Effector memory CD8-positive, alpha-beta T cell (primary cell): ENCODE measurements around the gene OR10J4.
"Not testable (repeated sequence)": the region's sequence is repeated elsewhere in the genome, so short reads cannot be mapped to it uniquely, and the experiment has no call there.

Experiments used
- ATAC-seq: fragments of 150-1000 bp; cut with Tn5 transposase; replicated peaks from 2 replicates; pipeline ENCODE4 v1.10.0; 2021; ENCODE audit warnings: mild to moderate bottlenecking, moderate library complexity
- DNase-seq, 3 experiments: peaks; one replicate each; pipeline ENCODE4 v3.0.0; 2021
- H3K27ac Mint-ChIP-seq, 2 donors: one replicate each; pipeline ENCODE4 v1.8.0; 2022; ENCODE audit warnings: mild to moderate bottlenecking in 2 of 2, mixed read lengths in 2 of 2, moderate library complexity in 2 of 2
- H3K27me3 Mint-ChIP-seq, 2 donors: one replicate each; pipeline ENCODE4 v1.8.0; 2022; ENCODE audit warnings: mixed read lengths in 2 of 2
- H3K36me3 Mint-ChIP-seq: one replicate; pipeline ENCODE4 v1.8.0; 2022; ENCODE audit warnings: mild to moderate bottlenecking, moderate library complexity, mixed read lengths; ENCODE audit not compliant: insufficient read depth
- H3K4me1 Mint-ChIP-seq, 2 donors: one replicate each; pipeline ENCODE4 v1.8.0; 2022; ENCODE audit warnings: low read depth in 2 of 2, mixed read lengths in 2 of 2
- H3K4me3 Mint-ChIP-seq, 2 donors: one replicate each; pipeline ENCODE4 v1.8.0; 2022; ENCODE audit warnings: mild to moderate bottlenecking in 2 of 2, mixed read lengths in 2 of 2, moderate library complexity in 2 of 2
- H3K9me3 Mint-ChIP-seq, 2 donors: one replicate each; pipeline ENCODE4 v1.8.0; 2022; ENCODE audit warnings: mixed read lengths in 2 of 2

Gene OR10J4

DNA sequence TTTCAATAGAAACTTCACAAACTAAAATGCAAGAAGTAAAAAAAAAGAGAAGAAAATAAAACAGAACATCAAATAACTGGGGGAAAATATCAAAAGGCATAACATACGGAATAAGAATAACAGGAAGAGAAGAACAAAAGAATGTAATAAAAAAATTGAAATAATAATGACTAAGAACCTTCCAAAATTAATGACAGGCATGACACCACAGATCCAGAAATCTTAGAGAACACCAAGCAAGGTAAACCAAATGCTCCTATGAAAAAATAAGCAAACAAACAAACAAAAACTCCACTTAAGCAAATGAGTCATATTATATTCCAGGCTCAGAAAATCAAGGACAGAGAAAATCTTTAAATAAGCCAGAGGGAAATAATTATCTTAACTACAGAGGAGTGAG, 16.2 kb downstream of the OR10J4 start:
- no peaks in the 10 kb centered on the region for H3K4me1 Mint-ChIP-seq
- ATAC-seq (no peak), DNase-seq (no peak)
- no peaks in the 10 kb centered on the region for H3K9me3 Mint-ChIP-seq
- H3K27ac Mint-ChIP-seq, result no peak overlapping the region
- no peak overlapping the region for H3K4me3 Mint-ChIP-seq
- H3K27me3 Mint-ChIP-seq, result peaks cover 10 to 45% of the 10 kb centered on the region in 2 donors
- no peaks in the 10 kb centered on the region for H3K36me3 Mint-ChIP-seq

DNA sequence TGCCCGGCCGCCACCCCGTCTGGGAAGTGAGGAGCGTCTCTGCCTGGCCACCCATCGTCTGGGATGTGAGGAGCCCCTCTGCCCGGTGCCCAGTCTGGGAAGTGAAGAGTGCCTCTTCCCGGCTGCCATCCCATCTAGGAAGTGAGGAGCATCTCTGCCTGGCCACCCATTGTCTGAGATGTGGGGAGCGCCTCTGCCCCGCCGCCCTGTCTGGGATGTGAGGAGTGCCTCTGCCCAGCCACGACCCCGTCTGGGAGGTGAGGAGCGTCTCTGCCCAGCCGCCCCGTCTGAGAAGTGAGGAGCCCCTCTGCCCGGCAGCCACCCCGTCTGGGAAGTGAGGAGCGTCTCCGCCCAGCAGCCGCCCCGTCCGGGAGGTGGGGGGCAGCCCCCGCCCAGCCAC, 17.6 kb downstream of the OR10J4 start:
- H3K4me1 Mint-ChIP-seq, H3K9me3 Mint-ChIP-seq, H3K36me3 Mint-ChIP-seq, H3K27ac Mint-ChIP-seq, DNase-seq, ATAC-seq, H3K4me3 Mint-ChIP-seq: not testable (repeated sequence)
- H3K27me3 Mint-ChIP-seq, result peaks cover 10 to 45% of the 10 kb centered on the region in 2 donors

DNA sequence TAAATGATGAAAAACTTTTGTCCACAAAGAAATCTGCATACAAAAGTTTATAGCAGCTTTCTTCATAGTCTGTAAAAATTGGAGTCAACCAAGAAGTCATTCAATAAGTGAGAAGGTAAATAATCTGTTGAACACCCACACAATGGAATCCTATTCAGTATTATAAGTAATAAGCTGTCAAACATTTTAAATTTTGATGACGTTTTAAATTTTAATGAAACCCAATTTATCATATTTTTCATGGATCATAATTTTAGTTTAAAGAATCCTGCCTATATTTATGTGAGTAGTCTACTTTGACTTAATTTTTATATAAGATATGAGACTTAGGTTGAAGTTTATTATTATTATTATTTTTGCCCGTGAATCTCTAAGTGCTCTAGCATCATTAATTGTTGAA, 27.5 kb downstream of the OR10J4 start:
- no peak overlapping the region for H3K27ac Mint-ChIP-seq
- H3K9me3 Mint-ChIP-seq, result peaks cover 1 to 8% of the 10 kb centered on the region in 2 donors
- DNase-seq (no peak), ATAC-seq (no peak)
- H3K4me3 Mint-ChIP-seq, result no peak overlapping the region
- H3K4me1 Mint-ChIP-seq, result no peaks in the 10 kb centered on the region
- peaks cover 0 to 9% of the 10 kb centered on the region in 2 donors for H3K27me3 Mint-ChIP-seq
- H3K36me3 Mint-ChIP-seq, result no peaks in the 10 kb centered on the region

DNA sequence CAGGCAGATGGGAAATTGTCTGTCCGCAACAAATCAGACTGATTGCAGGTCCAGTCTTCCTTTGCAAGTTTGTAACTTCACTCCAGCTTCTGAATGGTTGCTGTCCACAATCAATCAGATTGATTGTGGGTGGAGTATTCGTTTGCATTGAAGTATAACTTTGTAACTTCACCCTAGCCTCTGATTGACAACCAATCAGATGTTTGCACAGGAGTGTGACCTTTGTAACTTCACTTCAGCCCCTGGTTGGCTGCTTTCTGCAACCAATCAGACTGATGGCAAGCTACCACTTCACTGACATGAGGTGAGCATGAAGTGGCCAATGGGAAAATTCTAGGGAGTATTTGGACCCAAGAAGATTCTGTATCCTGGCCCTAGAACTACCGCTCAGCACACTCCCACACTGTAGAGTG, 33.2 kb downstream of the OR10J4 start:
- DNase-seq, result no peak
- H3K27ac Mint-ChIP-seq, result no peak overlapping the region
- H3K36me3 Mint-ChIP-seq, result no peaks in the 10 kb centered on the region
- H3K27me3 Mint-ChIP-seq, result peaks cover 24 to 37% of the 10 kb centered on the region in 2 donors
- H3K9me3 Mint-ChIP-seq, result peaks cover 1 to 8% of the 10 kb centered on the region in 2 donors
- H3K4me1 Mint-ChIP-seq, result no peaks in the 10 kb centered on the region
- H3K4me3 Mint-ChIP-seq, result no peak overlapping the region
- no peak for ATAC-seq

DNA sequence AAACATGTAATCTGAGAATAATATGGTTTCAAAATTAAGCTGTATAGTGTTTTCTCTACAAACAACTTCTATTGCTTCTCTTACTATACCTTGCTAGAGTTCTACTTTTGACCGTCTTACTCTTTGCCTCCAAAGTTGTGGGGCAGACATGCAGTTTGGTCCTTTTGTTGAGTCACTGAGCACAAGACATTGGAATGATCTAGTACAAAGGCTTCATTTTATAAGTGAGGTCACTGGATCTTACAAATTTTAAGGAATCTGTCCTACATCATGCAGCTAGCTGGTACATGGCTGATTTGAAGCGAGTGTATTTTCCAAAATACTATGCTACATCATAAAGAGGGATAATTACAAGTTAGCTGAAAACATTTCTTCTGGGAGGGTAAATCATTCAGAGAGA, 36.3 kb downstream of the OR10J4 start:
- H3K36me3 Mint-ChIP-seq, result no peaks in the 10 kb centered on the region
- no peak overlapping the region for H3K4me3 Mint-ChIP-seq
- DNase-seq (no peak), ATAC-seq (no peak)
- peaks cover 42 to 52% of the 10 kb centered on the region in 2 donors for H3K27me3 Mint-ChIP-seq
- H3K27ac Mint-ChIP-seq, result no peak overlapping the region
- peaks cover 0 to 1% of the 10 kb centered on the region in 2 donors for H3K9me3 Mint-ChIP-seq
- no peaks in the 10 kb centered on the region for H3K4me1 Mint-ChIP-seq

DNA sequence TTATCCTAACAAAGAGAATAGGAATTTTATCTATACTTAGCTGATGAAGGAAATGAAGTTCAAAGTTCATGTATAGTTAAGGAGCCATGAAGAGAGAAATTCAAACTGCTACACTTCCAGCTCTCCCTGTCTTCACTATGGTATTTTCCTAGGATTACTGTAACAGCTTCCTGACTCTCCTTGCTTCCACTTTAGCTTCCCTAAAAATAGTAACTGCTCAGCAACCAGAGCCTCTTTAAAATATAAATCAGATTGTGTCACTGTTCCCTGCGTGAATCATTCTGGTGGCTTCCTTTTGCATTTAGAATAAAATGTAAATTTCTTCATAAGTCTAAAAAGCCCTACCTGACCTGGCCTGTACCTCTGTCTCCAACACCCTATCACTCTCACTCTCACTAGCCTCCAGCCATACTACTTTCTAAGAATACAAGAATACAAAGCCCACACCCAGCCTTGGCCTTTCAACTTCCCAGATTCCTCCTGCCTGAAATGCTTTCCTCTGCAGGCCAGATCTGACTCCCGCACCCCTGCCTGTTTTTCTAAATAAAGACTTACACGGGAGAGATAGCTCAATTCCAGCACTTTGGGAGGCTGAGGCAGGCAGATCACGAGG, 38.0 kb downstream of the OR10J4 start:
- ATAC-seq (no peak), DNase-seq (no peak)
- H3K9me3 Mint-ChIP-seq, result no peaks in the 10 kb centered on the region
- H3K4me3 Mint-ChIP-seq, result no peak overlapping the region
- peaks cover 47% of the 10 kb centered on the region in 2 donors for H3K27me3 Mint-ChIP-seq
- no peak overlapping the region for H3K27ac Mint-ChIP-seq
- no peaks in the 10 kb centered on the region for H3K4me1 Mint-ChIP-seq
- no peaks in the 10 kb centered on the region for H3K36me3 Mint-ChIP-seq

DNA sequence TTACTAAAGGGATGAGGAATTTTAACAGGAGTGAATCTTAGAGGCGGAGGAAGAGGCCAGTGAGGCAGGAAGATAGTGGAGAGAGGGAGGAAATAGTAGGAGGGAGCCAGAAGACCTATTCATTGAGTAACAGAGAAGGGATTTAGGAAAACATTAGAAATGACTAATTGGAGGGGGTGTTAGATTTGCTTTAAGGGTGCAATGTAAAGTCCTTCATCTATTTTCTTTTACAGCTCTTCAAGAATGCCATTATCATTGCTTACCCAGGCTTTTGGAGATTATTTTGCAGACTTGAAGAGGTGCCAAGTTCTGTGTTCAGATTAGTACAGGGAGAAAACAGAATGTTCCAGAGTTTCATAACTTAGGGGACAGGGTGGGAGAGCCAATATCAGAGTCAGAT, 41.3 kb downstream of the OR10J4 start:
- Mint-ChIP-seq H3K4me1 (no peaks in the 10 kb centered on the region), H3K36me3 (no peaks in the 10 kb centered on the region), H3K27ac (no peak overlapping the region), H3K9me3 (no peaks in the 10 kb centered on the region), H3K27me3 (peaks cover 30 to 33% of the 10 kb centered on the region in 2 donors), H3K4me3 (no peak overlapping the region)
- DNase-seq, result no peak
- ATAC-seq, result no peak

DNA sequence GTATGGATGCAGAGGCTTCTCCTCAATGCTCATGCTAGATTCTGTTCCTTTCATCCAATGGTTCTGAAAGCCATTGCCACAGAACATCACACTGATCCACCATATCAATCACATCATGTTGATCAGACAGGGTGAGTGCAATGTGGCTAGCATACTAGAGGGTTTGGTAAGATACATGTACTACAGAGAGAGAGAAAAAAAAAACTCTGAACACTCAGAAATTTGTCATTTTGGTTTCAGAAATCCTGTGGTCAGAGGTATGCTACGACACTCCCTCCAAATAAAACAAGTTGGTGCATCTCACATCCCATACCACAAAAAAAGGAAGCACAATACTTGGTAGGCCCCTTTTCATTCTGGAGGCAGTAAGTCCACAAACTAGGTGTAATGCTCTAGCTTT, 42.9 kb downstream of the OR10J4 start:
- no peak for DNase-seq
- no peaks in the 10 kb centered on the region for H3K36me3 Mint-ChIP-seq
- ATAC-seq, result no peak
- H3K4me1 Mint-ChIP-seq, result no peaks in the 10 kb centered on the region
- H3K4me3 Mint-ChIP-seq, result no peak overlapping the region
- H3K9me3 Mint-ChIP-seq, result no peaks in the 10 kb centered on the region
- H3K27ac Mint-ChIP-seq, result no peak overlapping the region
- peaks cover 25 to 26% of the 10 kb centered on the region in 2 donors for H3K27me3 Mint-ChIP-seq
